SU-DHL-6 (cell line): Measurements from ENCODE around the gene CHCHD3.

Source experiments
- H2AFZ ChIP-seq: fragments of 200-600 bp; sonication (generic); 2 replicates; pipeline ENCODE4 v1.6.1; 2014; ENCODE audit warnings: low read depth, mild to moderate bottlenecking, moderate library complexity, mixed read lengths, antibody characterized with exemption, low read length; ENCODE audit not compliant: severe bottlenecking
- H3F3A ChIP-seq: fragments of 200-600 bp; shearing (Covaris generic); 2 replicates; pipeline ENCODE4 v1.6.0; 2016; ENCODE audit warnings: antibody characterized with exemption, mild to moderate bottlenecking; ENCODE audit not compliant: insufficient read depth
- H3K27ac ChIP-seq: fragments of 200-600 bp; sonication (generic); 2 replicates; pipeline ENCODE4 v1.5.1; 2016; ENCODE audit warnings: low read depth, mild to moderate bottlenecking, low read length, moderate library complexity, mixed read lengths
- H3K27me3 ChIP-seq: fragments of 200-600 bp; sonication (generic), shearing (Covaris generic); 2 replicates; pipeline ENCODE4 v1.6.0; 2014; ENCODE audit warnings: mild to moderate bottlenecking, low read length
- H3K36me3 ChIP-seq: fragments of 200-600 bp; sonication (generic); 2 replicates; pipeline ENCODE4 v1.6.1; 2014; ENCODE audit warnings: mild to moderate bottlenecking, low read length, mixed read lengths
- H3K4me2 ChIP-seq: fragments of 300-600, 200-600 bp; shearing (Covaris generic), sonication (generic); 2 replicates; pipeline ENCODE4 v1.6.0; 2014; ENCODE audit warnings: low read length, low read depth, mild to moderate bottlenecking; ENCODE audit not compliant: poor library complexity, severe bottlenecking
- H3K4me3 ChIP-seq: fragments of 200-600 bp; sonication (generic); 2 replicates; pipeline ENCODE4 v1.5.1; 2014; ENCODE audit warnings: antibody characterized with exemption, low read length, mild to moderate bottlenecking, mixed read lengths; ENCODE audit not compliant: insufficient read depth, poor library complexity, severe bottlenecking
- H3K79me2 ChIP-seq: fragments of 200-600 bp; sonication (generic); 2 replicates; pipeline ENCODE4 v1.6.1; 2014; ENCODE audit warnings: mild to moderate bottlenecking, low read length, moderate library complexity; ENCODE audit not compliant: insufficient read depth
- H3K9ac ChIP-seq: fragments of 200-600 bp; sonication (generic); 2 replicates; pipeline ENCODE4 v1.7.0; 2014; ENCODE audit warnings: mild to moderate bottlenecking, low read length
- H3K9me2 ChIP-seq: fragments of 200-600 bp; sonication (generic); replicated peaks from 2 replicates; pipeline ENCODE4 v1.6.1; 2014; ENCODE audit warnings: low read length; ENCODE audit not compliant: insufficient read depth
- H3K9me3 ChIP-seq: fragments of 200-600 bp; sonication (generic); 2 replicates; pipeline ENCODE4 v1.6.1; 2014; ENCODE audit warnings: low read length, mixed read lengths; ENCODE audit not compliant: insufficient read depth
- H4K20me1 ChIP-seq: fragments of 200-600 bp; sonication (generic); 2 replicates; pipeline ENCODE4 v1.6.1; 2014; ENCODE audit warnings: low read depth, mild to moderate bottlenecking, antibody characterized with exemption, low read length, moderate library complexity, mixed read lengths
- EZH2phosphoT487 ChIP-seq: fragments of 200-600 bp; sonication (generic), shearing (Covaris generic); conservative IDR thresholded peaks from 2 replicates; pipeline ENCODE4 v1.6.1; 2018; ENCODE audit warnings: mild to moderate bottlenecking, antibody characterized with exemption, low read length, moderate library complexity, mixed read lengths
- TF ChIP-seq, protein P1 (sequence below): fragments of 200-600 bp; sonication (generic); IDR thresholded peaks from one replicate; pipeline ENCODE4 v1.5.1; 2017; ENCODE audit warnings: antibody characterized with exemption, mild to moderate bottlenecking, low read length, moderate library complexity; ENCODE audit not compliant: insufficient read depth, poor library complexity, severe bottlenecking

Gene CHCHD3

GRCh38 chr7:133047321-133047720, 34.6 kb downstream of the CHCHD3 start:
- H3K9ac ChIP-seq = no peak overlapping the region
- no peak overlapping the region for H3K4me3 ChIP-seq
- no peaks in the 10 kb centered on the region for H3K9me2 ChIP-seq
- peaks cover 71% of the 10 kb centered on the region for H3K79me2 ChIP-seq
- TF ChIP-seq EZH2phosphoT487 = no peak
- TF ChIP-seq, protein P1, sequence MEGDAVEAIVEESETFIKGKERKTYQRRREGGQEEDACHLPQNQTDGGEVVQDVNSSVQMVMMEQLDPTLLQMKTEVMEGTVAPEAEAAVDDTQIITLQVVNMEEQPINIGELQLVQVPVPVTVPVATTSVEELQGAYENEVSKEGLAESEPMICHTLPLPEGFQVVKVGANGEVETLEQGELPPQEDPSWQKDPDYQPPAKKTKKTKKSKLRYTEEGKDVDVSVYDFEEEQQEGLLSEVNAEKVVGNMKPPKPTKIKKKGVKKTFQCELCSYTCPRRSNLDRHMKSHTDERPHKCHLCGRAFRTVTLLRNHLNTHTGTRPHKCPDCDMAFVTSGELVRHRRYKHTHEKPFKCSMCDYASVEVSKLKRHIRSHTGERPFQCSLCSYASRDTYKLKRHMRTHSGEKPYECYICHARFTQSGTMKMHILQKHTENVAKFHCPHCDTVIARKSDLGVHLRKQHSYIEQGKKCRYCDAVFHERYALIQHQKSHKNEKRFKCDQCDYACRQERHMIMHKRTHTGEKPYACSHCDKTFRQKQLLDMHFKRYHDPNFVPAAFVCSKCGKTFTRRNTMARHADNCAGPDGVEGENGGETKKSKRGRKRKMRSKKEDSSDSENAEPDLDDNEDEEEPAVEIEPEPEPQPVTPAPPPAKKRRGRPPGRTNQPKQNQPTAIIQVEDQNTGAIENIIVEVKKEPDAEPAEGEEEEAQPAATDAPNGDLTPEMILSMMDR = no peak
- H3K27me3 ChIP-seq = no peaks in the 10 kb centered on the region
- H2AFZ ChIP-seq = no peak overlapping the region
- H3F3A ChIP-seq = peaks cover 3% of the 10 kb centered on the region; the same call in 1 of the 2 replicates
- H3K4me2 ChIP-seq = no peak overlapping the region
- H3K27ac ChIP-seq = no peak overlapping the region
- H3K9me3 ChIP-seq = no peaks in the 10 kb centered on the region
- peaks cover 7% of the 10 kb centered on the region for H4K20me1 ChIP-seq
- H3K36me3 ChIP-seq = no peaks in the 10 kb centered on the region

DNA sequence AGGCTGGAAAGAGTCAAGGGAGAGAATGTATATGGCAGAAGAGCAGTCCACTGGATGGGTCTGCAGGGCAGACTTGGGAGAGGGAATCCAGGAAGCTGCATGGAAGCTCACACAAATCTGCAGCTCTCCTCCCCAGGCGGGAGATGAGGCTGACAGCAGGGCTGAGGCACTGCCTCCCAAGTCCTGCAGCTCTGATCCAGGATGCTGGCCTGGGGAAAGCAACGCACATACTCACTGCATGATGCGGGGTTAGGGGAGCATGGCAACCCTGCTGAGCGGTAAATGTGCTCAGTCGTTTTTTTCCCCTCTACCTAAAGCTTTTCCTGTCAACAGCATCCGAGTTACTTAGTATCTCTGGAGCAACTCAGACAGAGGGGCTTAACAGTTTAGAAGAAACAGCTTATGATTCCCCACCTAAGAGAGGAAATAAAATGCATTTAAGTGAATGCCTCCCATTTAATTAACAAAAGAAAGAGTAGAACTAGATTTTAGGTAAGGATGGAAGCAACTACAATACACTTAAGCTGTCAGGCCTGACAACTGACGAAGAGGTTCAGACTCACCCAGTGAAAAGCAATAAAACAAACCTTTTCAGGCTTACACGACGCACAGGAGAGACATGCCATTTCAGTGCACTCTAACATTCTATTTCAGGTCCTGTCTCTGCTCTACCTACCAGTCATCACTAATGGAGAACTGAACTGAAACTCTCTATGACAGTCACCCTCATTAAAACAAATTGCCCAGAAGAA, 37.0 kb downstream of the CHCHD3 start:
- H3K9me3 ChIP-seq = no peaks in the 10 kb centered on the region
- H2AFZ ChIP-seq = no peak overlapping the region
- TF ChIP-seq, protein P1 = no peak
- no peak for TF ChIP-seq EZH2phosphoT487
- H3K79me2 ChIP-seq = peaks cover 72% of the 10 kb centered on the region
- H3K9ac ChIP-seq = no peak overlapping the region
- no peaks in the 10 kb centered on the region for H3K9me2 ChIP-seq
- no peaks in the 10 kb centered on the region for H3K27me3 ChIP-seq
- H3K4me2 ChIP-seq = no peak overlapping the region
- H3K27ac ChIP-seq = no peak overlapping the region
- no peaks in the 10 kb centered on the region for H3K36me3 ChIP-seq
- no peaks in the 10 kb centered on the region; the same call in none of the 2 replicates for H4K20me1 ChIP-seq
- no peak overlapping the region for H3K4me3 ChIP-seq
- no peaks in the 10 kb centered on the region for H3F3A ChIP-seq

DNA sequence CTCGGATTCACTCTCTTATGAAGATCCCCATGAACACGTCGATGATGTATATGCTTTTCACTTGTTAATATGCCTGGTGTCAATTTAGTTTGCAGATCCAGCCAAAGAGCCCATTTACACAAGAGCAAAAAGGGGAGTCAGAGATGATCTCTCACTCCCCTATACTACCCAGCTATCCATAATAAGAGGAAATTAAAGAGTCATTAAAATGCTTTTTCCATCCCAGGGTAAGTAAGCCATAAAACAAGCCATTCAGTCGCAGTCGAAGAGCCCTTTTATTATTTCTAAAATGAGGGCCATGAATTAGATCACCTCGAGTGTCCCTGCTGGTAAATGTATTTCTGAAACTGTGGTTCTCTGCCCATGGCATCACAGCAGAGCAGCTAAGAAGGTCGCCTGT, 41.2 kb downstream of the CHCHD3 start:
- Histone ChIP-seq H3K79me2 (peaks cover 54% of the 10 kb centered on the region), H3K36me3 (peaks cover 4% of the 10 kb centered on the region; the same call in 1 of the 2 replicates), H3K27ac (no peak overlapping the region), H3K9ac (no peak overlapping the region), H3K27me3 (no peaks in the 10 kb centered on the region), H3K4me3 (no peak overlapping the region), H3K9me2 (no peaks in the 10 kb centered on the region), H4K20me1 (no peaks in the 10 kb centered on the region; the same call in none of the 2 replicates), H3F3A (no peaks in the 10 kb centered on the region), H3K9me3 (no peaks in the 10 kb centered on the region), H3K4me2 (no peak overlapping the region), H2AFZ (no peak overlapping the region)
- no peak for TF ChIP-seq EZH2phosphoT487
- TF ChIP-seq, protein P1 = no peak
